DMS53 (cell line): ENCODE data around the gene RALGPS1.

ENCODE experiments used
- DNase-seq: peaks from one replicate; lab custom pipeline; 2025; lab: John Stamatoyannopoulos, UW

The RALGPS1 gene

GRCh38 chr9:127225801-127226625, 311.4 kb downstream of the RALGPS1 start:
- peak; percentile 70 for DNase-seq

GRCh38 chr9:127229691-127230417, 315.3 kb downstream of the RALGPS1 start:
- DNase-seq, result no peak

GRCh38 chr9:127231666-127232065, 317.1 kb downstream of the RALGPS1 start:
- no peak for DNase-seq

GRCh38 chr9:127232833-127233549, 318.4 kb downstream of the RALGPS1 start:
- DNase-seq, result no peak

- no peak for DNase-seq
Observed at GRCh38 chr9:127233550-127233949, 319.0 kb downstream of the RALGPS1 start.

- no peak for DNase-seq
Observed at GRCh38 chr9:127233989-127234388, 319.4 kb downstream of the RALGPS1 start.

- no peak for DNase-seq
Observed at GRCh38 chr9:127237801-127238200, 323.2 kb downstream of the RALGPS1 start.

- no peak for DNase-seq
Observed at GRCh38 chr9:127241354-127241753, 326.8 kb downstream of the RALGPS1 start.

- peak; percentile 99 for DNase-seq
Observed at GRCh38 chr9:127244609-127245601, 330.3 kb downstream of the RALGPS1 start.

GRCh38 chr9:127245637-127246164, 331.1 kb downstream of the RALGPS1 start:
- DNase-seq, result no peak

GRCh38 chr9:127248241-127248640, 333.7 kb downstream of the RALGPS1 start:
- DNase-seq, result no peak

- no peak for DNase-seq
Observed at GRCh38 chr9:127249877-127250276, 335.3 kb downstream of the RALGPS1 start.

- no peak for DNase-seq
Observed at GRCh38 chr9:127250896-127251391, 336.4 kb downstream of the RALGPS1 start.

GRCh38 chr9:127252410-127253318, 338.1 kb downstream of the RALGPS1 start:
- DNase-seq, result no peak

GRCh38 chr9:127253446-127253845, 338.9 kb downstream of the RALGPS1 start:
- DNase-seq, result no peak

- DNase-seq, result no peak
Observed at GRCh38 chr9:127255692-127256091, 341.1 kb downstream of the RALGPS1 start.

GRCh38 chr9:127256324-127256723, 341.7 kb downstream of the RALGPS1 start:
- DNase-seq, result no peak

- DNase-seq, result no peak
Observed at GRCh38 chr9:127258606-127259471, 344.3 kb downstream of the RALGPS1 start.

GRCh38 chr9:127262602-127263001, 348.0 kb downstream of the RALGPS1 start:
- no peak for DNase-seq
